GM12878 (cell line): ENCODE measurements around the gene CELA3B. TPM values are rescaled to one million over a fixed set of nuclear protein-coding genes. Genes with fewer than 3 reads are reported as not detected.

Experiments used
- ATAC-seq: fragments of 200-7000 bp; cut with Tn5 transposase; 3 replicates; pipeline ENCODE4 v1.9.1; 2020; ENCODE audit warnings: mild to moderate bottlenecking, moderate library complexity
- BruUV-seq: library from RNA; stranded (reverse); fragments of 400-500 nt; replicated peaks from 2 replicates; lab custom pipeline; 2021; lab: Mats Ljungman, UMichigan
- CTCF ChIA-PET: fragments of 300-600 bp; sonication (Branson Sonifier 250); formaldehyde crosslinking; extraction: SDS; loops from one replicate; lab custom pipeline; 2021; ENCODE audit warnings: inconsistent platforms; lab: Yijun Ruan, JAX
- POLR2A ChIA-PET: fragments of 350-600 bp; formaldehyde crosslinking; extraction: SDS; loops from one replicate; lab custom pipeline; 2021; ENCODE audit warnings: inconsistent platforms; lab: Charles Lee
- RAD21 ChIA-PET: fragments of 300-600 bp; sonication (Branson Sonifier 250); formaldehyde crosslinking; loops from one replicate; lab custom pipeline; 2023; ENCODE audit warnings: antibody characterized with exemption; ENCODE audit not compliant: unreplicated experiment; lab: Charles Lee
- SMC1A ChIA-PET: fragments of 300-600 bp; sonication (Branson Sonifier 250); formaldehyde crosslinking; loops from one replicate; lab custom pipeline; 2023; ENCODE audit not compliant: unreplicated experiment, uncharacterized antibody; lab: Charles Lee
- DNase-seq: peaks from one replicate; pipeline ENCODE4 v3.0.0-alpha.2; 2011; ENCODE audit warnings: low read depth, low spot score
- FAIRE-seq: peaks from 3 replicates; lab custom pipeline; 2011; peaks lifted over from hg19 to GRCh38; lab: Jason Lieb, UNC
- H2AFZ ChIP-seq: 2 replicates; pipeline ENCODE4 v1.6.0; 2011; ENCODE audit warnings: low read depth, low read length, control low read depth; ENCODE audit not compliant: control insufficient read depth
- H3K27ac ChIP-seq: 2 replicates; pipeline ENCODE4 v1.5.1; 2011; ENCODE audit warnings: control low read depth; ENCODE audit not compliant: control insufficient read depth, insufficient read depth
- H3K27me3 ChIP-seq, 2 experiments: replicated peaks in 1 of 2; 2 replicates each; pipeline versions ENCODE4 v1.6.0 to v1.6.1; 2011; ENCODE audit warnings: low read length in 1 of 2; ENCODE audit not compliant: control insufficient read depth in 2 of 2, insufficient read depth in 2 of 2
- H3K36me3 ChIP-seq, 2 experiments: 2 replicates each; pipeline ENCODE4 v1.5.1; 2011; ENCODE audit warnings: low read length in 1 of 2; ENCODE audit not compliant: control insufficient read depth in 2 of 2, insufficient read depth in 2 of 2
- H3K4me1 ChIP-seq: 2 replicates; pipeline ENCODE4 v1.6.1; 2011; ENCODE audit warnings: mild to moderate bottlenecking, low read length, moderate library complexity, mixed read lengths; ENCODE audit not compliant: control insufficient read depth, insufficient read depth
- H3K4me2 ChIP-seq: 2 replicates; pipeline ENCODE4 v1.6.0; 2011; ENCODE audit warnings: control low read depth; ENCODE audit not compliant: control insufficient read depth, insufficient read depth
- H3K4me3 ChIP-seq: fragments of 200-600 bp; sonication (generic); 2 replicates; pipeline ENCODE4 v1.5.1; 2016
- H3K79me2 ChIP-seq: 2 replicates; pipeline ENCODE4 v1.6.0; 2011; ENCODE audit warnings: low read length; ENCODE audit not compliant: control insufficient read depth, insufficient read depth
- H3K9ac ChIP-seq: 2 replicates; pipeline ENCODE4 v1.8.0; 2011; ENCODE audit warnings: low read length, control low read depth, mixed read lengths; ENCODE audit not compliant: control insufficient read depth, insufficient read depth
- H3K9me3 ChIP-seq: replicated peaks from 3 replicates; pipeline ENCODE4 v1.5.1; 2011; ENCODE audit warnings: mild to moderate bottlenecking, low read length; ENCODE audit not compliant: control insufficient read depth, insufficient read depth
- H4K20me1 ChIP-seq: 2 replicates; pipeline ENCODE4 v1.6.0; 2011; ENCODE audit not compliant: control insufficient read depth, insufficient read depth
- BCL3 ChIP-seq: IDR thresholded peaks from 2 replicates; pipeline ENCODE4 v1.6.1; 2011; ENCODE audit warnings: borderline replicate concordance, low read depth, mild to moderate bottlenecking, moderate library complexity, low read length; ENCODE audit not compliant: insufficient read depth, poor library complexity, severe bottlenecking
- BRCA1 ChIP-seq: IDR thresholded peaks from 2 replicates; pipeline ENCODE4 v1.6.1; 2011; ENCODE audit warnings: low read depth, low read length, improper control_type of control experiment
- CBX5 ChIP-seq: sonication (generic); IDR thresholded peaks from 2 replicates; pipeline ENCODE4 v1.6.1; 2016; ENCODE audit warnings: low read depth, moderate library complexity, mild to moderate bottlenecking, inconsistent platforms
- CEBPB ChIP-seq, 2 experiments: fragments of 150-350 bp in 1 of 2; IDR thresholded peaks; 2 replicates each; pipeline ENCODE4 v1.6.1; 2012 to 2014; ENCODE audit warnings: low read depth in 2 of 2, low read length in 2 of 2, borderline replicate concordance in 1 of 2, inconsistent platforms in 1 of 2
- CTCF ChIP-seq, 3 experiments: IDR thresholded peaks in 2 of 3; conservative IDR thresholded peaks in 1 of 3; 2 replicates each; pipeline ENCODE4 v1.5.1; 2011; ENCODE audit warnings: low read depth in 3 of 3, low read length in 3 of 3, mild to moderate bottlenecking in 3 of 3, control low read depth in 2 of 3, moderate library complexity in 2 of 3, inconsistent platforms in 1 of 3, mixed read lengths in 1 of 3; ENCODE audit not compliant: control insufficient read depth in 2 of 3, insufficient read depth in 1 of 3; ENCODE audit errors: extremely low read depth in 1 of 3
- E2F4 ChIP-seq: IDR thresholded peaks from 2 replicates; pipeline ENCODE4 v1.6.1; 2012; ENCODE audit warnings: low read depth, low read length, improper control_type of control experiment
- EP300 ChIP-seq, 2 experiments: fragments of 150-350 bp in 1 of 2; IDR thresholded peaks; 2 replicates each; pipeline ENCODE4 v1.6.1; 2011 to 2012; ENCODE audit warnings: low read depth in 2 of 2, low read length in 2 of 2, borderline replicate concordance in 1 of 2, improper control_type of control experiment in 1 of 2, inconsistent platforms in 1 of 2; ENCODE audit not compliant: control insufficient read depth in 1 of 2
- ESRRA ChIP-seq: IDR thresholded peaks from 2 replicates; pipeline ENCODE4 v1.6.1; 2012; ENCODE audit warnings: mild to moderate bottlenecking, low read length, improper control_type of control experiment
- EZH2 ChIP-seq: IDR thresholded peaks from 2 replicates; pipeline ENCODE4 v1.6.1; 2012; ENCODE audit warnings: low read depth, mild to moderate bottlenecking, control low read depth, inconsistent platforms, low read length, borderline replicate concordance; ENCODE audit not compliant: control insufficient read depth
- IRF4 ChIP-seq: IDR thresholded peaks from 2 replicates; pipeline ENCODE4 v1.6.1; 2011; ENCODE audit warnings: low read depth, low read length
- LARP7 ChIP-seq: fragments of 450-650 bp; IDR thresholded peaks from 2 replicates; pipeline ENCODE4 v1.6.1; 2017; ENCODE audit warnings: mild to moderate bottlenecking
- NFXL1 ChIP-seq: fragments of 450-650 bp; IDR thresholded peaks from 2 replicates; pipeline ENCODE4 v1.6.1; 2017; ENCODE audit warnings: antibody characterized with exemption, mild to moderate bottlenecking, borderline replicate concordance
- PKNOX1 ChIP-seq: fragments of 450-650 bp; IDR thresholded peaks from 2 replicates; pipeline ENCODE4 v1.6.1; 2016; ENCODE audit warnings: mild to moderate bottlenecking
- RELA ChIP-seq: fragments of 450-650 bp; IDR thresholded peaks from 2 replicates; pipeline ENCODE4 v1.8.0; 2014; ENCODE audit warnings: borderline replicate concordance; ENCODE audit not compliant: partially characterized antibody
- RUNX3 ChIP-seq: IDR thresholded peaks from 2 replicates; pipeline ENCODE4 v1.6.1; 2012; ENCODE audit warnings: low read length, inconsistent platforms
- STAT1 ChIP-seq: fragments of 450-650 bp; conservative IDR thresholded peaks from 2 replicates; pipeline ENCODE4 v1.6.1; 2014; ENCODE audit warnings: antibody characterized with exemption, mild to moderate bottlenecking
- TCF3 ChIP-seq: IDR thresholded peaks from 2 replicates; pipeline ENCODE4 v1.6.1; 2012; ENCODE audit warnings: low read depth, mild to moderate bottlenecking, low read length, borderline replicate concordance; ENCODE audit not compliant: insufficient read depth
- YBX1 ChIP-seq: fragments of 450-650 bp; IDR thresholded peaks from 2 replicates; pipeline ENCODE4 v1.6.1; 2016; ENCODE audit warnings: antibody characterized with exemption
- WGBS: methylation state at CpG from one replicate; pipeline ENCODE4 v1.1.6; 2016; ENCODE audit warnings: low lambda C conversion rate; ENCODE audit not compliant: insufficient replicate concordance, insufficient coverage; ENCODE audit errors: missing lambda C conversion rate; 5-methylcytosine and 5-hydroxymethylcytosine counted together
- in situ Hi-C: fragments of 300-500 bp; cut with MboI; formaldehyde crosslinking; loops from 9 replicates; pipeline ENCODE4 v1.14.3; 2018; ENCODE audit warnings: mixed read lengths
- intact Hi-C: fragments of 100-400 bp; cut with micrococcal nuclease; formaldehyde crosslinking; loops from one replicate; pipeline ENCODE4 v1.14.2; 2022; ENCODE audit not compliant: unreplicated experiment
- polyA plus RNA-seq, 11 experiments: library from polyadenylated mRNA; depleted of rRNA in 4 of 11; unstranded in 6 of 11; stranded (reverse) in 5 of 11; fragments of >200 nt; fragmentation: Nextera tagmentation in 4 of 11; fragmentation: Illumina TruSeq in 1 of 11; extraction: Ambion mirVana in 4 of 11; extraction: Trizol in 1 of 11; gene quantifications; 1 replicate in 1 of 11; 2 replicates in 10 of 11; pipeline versions ENCODE4 v1.2.1 to v1.2.3, GENCODE V29; 2011 to 2016; ENCODE audit warnings: inconsistent platforms in 2 of 11, missing spikeins in 2 of 11, low read depth in 1 of 11
- total RNA-seq, 4 experiments: library from RNA; depleted of rRNA in 3 of 4; stranded (reverse); fragments of >200 nt in 3 of 4; fragmentation: Illumina TruSeq in 1 of 4; extraction: Trizol in 1 of 4; gene quantifications; 2 replicates each; pipeline versions ENCODE4 v1.2.1 to v1.2.3, GENCODE V29; 2013 to 2021

CELA3B gene
- total and polyA plus RNA-seq, 10 of the 15 experiments (the other 5 are each of a cell fraction or from before 2014, with no cell fraction given) = 4.1 TPM; not detected in 9

GRCh38 chr1:22030057-22030456, 53.2 kb downstream of the CELA3B start:
- Histone ChIP-seq H2AFZ (no peak overlapping the region), H3K4me2 (no peak overlapping the region), H3K9ac (no peak overlapping the region), H3K4me1 (peaks cover 4% of the 10 kb centered on the region), H3K36me3 (peaks cover 0 to 4% of the 10 kb centered on the region in 2 experiments; a peak in 1 of 4 replicates), H3K27ac (no peak overlapping the region), H3K79me2 (peaks cover 15% of the 10 kb centered on the region), H3K27me3 (no peaks in the 10 kb centered on the region), H3K9me3 (no peaks in the 10 kb centered on the region), H3K4me3 (no peak overlapping the region), H4K20me1 (no peaks in the 10 kb centered on the region)
- ChIA-PET SMC1A (interaction anchor here (0.6 to 7.6 kb wide), 5 partner anchors 8 to 274 kb away, joined by 3 to 78 read pairs (median 3); no protein-coding TSS in a partner anchor), POLR2A (interaction anchor here (0.8 to 12.0 kb wide), 2 partner anchors 16 to 71 kb away, joined by 3 to 325 read pairs; partner anchors contain the start of gene CDC42), RAD21 (interaction anchor here (1.9 kb wide), 1 partner anchor 9 kb away, joined by 11 read pairs; no protein-coding TSS in a partner anchor), CTCF (interaction anchor here (1.0 to 1.3 kb wide), 2 partner anchors 10 to 19 kb away, joined by 3 to 5 read pairs; no protein-coding TSS in a partner anchor)
- in situ Hi-C loops (no loop called here), intact Hi-C loops (no loop called here)
- WGBS = 80% methylated on average over 4 of the region's 4 CpGs
- ATAC-seq = no peak
- DNase-seq = no peak
- no TSS peak for BruUV-seq
- no peak for FAIRE-seq
- TF ChIP-seq RELA (no peak), RUNX3 (no peak), EZH2 (no peak), TCF3 (no peak), IRF4 (no peak), E2F4 (no peak), EP300 (IDR thresholded peaks at IDR 0.05; ENCODE audit: borderline replicate concordance in 1 of 2, control insufficient read depth in 1 of 2, low read depth in 2 of 2, low read length in 2 of 2) (no peak), PKNOX1 (no peak), BCL3 (no peak), YBX1 (no peak), CBX5 (no peak), CEBPB (IDR thresholded peaks at IDR 0.05; ENCODE audit: borderline replicate concordance in 1 of 2, low read depth in 2 of 2, low read length in 2 of 2) (no peak), LARP7 (no peak), CTCF (IDR thresholded peaks at IDR 0.05 in 2 of 3, conservative IDR thresholded peaks at IDR 0.05 in 1 of 3; ENCODE audit: control insufficient read depth in 2 of 3, extremely low read depth in 1 of 3, insufficient read depth in 1 of 3, low read depth in 3 of 3, low read length in 3 of 3) (no peak), NFXL1 (no peak), STAT1 (no peak), ESRRA (no peak), BRCA1 (no peak)
